Measurements from ENCODE around the gene CSDE1. TPM values are rescaled to one million over a fixed set of nuclear protein-coding genes. Genes with fewer than 3 reads are reported as not detected.

The CSDE1 gene
- polyA plus RNA-seq, 1 of the 3 experiments (the other 2 are of a cell fraction): 151 TPM

DNA sequence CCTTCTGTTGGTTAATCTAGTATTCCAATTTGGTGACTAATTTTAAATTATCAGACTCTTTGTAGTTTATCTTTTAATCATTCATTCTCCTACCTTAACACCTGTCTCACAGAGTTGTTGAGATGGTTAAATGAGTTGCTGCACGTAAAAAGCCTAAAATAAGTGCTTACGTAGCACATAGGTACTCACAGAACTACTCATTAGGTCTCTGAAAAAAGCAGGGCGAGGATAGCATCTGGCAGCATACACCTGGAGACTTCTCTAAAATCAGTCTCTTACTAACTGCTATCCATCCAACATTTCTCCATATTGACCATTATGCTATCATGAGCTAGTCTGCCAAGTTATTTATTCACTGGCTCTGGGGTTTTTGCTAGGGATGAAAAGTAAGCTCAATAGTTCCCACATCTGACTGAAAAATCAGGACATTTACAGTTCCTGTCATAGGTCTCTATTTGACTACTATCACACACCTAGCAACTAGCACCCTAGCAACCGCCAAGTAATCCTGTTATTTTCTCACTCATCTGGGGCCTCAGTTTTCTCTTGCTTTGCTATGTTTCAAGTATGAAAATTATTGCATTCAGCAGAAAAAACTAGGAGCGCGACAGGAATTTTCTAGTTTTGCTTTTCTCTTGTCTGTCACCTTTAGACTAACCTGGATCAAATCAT lies 11.2 kb downstream of the CSDE1 start:
- H3K9me3 ChIP-seq: no peaks in the 10 kb centered on the region
- H3F3A ChIP-seq (replicated peaks; ENCODE audit: insufficient read depth): no peaks in the 10 kb centered on the region
- no peaks in the 10 kb centered on the region for H3K9me2 ChIP-seq
- ChIA-PET CTCF (no interaction called here), POLR2A (no interaction called here)
- no peak overlapping the region for H3K9ac ChIP-seq
- TF ChIP-seq RXRA (IDR thresholded peaks at IDR 0.05; ENCODE audit: borderline replicate concordance, low read depth) (no peak), TAF1 (IDR thresholded peaks at IDR 0.05; ENCODE audit: borderline replicate concordance, low read depth, low read length) (no peak), CTCF (IDR thresholded peaks at IDR 0.05) (no peak), MXI1 (IDR thresholded peaks at IDR 0.05; ENCODE audit: low read depth, low read length) (no peak), CHD2 (IDR thresholded peaks at IDR 0.05; ENCODE audit: low read length, partially characterized antibody) (no peak), GATA2 (CRISPR knock-in tag; IDR thresholded peaks at IDR 0.05) (no peak), MEF2A (IDR thresholded peaks at IDR 0.05; ENCODE audit: borderline replicate concordance, low read depth) (no peak), FOXM1 (IDR thresholded peaks at IDR 0.05; ENCODE audit: low read depth) (no peak), GABPA (IDR thresholded peaks at IDR 0.05; ENCODE audit: low read depth) (no peak)
- TF ChIP-seq, protein P1, sequence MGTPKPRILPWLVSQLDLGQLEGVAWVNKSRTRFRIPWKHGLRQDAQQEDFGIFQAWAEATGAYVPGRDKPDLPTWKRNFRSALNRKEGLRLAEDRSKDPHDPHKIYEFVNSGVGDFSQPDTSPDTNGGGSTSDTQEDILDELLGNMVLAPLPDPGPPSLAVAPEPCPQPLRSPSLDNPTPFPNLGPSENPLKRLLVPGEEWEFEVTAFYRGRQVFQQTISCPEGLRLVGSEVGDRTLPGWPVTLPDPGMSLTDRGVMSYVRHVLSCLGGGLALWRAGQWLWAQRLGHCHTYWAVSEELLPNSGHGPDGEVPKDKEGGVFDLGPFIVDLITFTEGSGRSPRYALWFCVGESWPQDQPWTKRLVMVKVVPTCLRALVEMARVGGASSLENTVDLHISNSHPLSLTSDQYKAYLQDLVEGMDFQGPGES (IDR thresholded peaks at IDR 0.05; ENCODE audit: low read depth, low read length): no peak
- no peak overlapping the region for H3K4me3 ChIP-seq (ENCODE audit: low read depth in 2 of 2, low read length in 1 of 2)
- no peak overlapping the region for H3K4me2 ChIP-seq
- peaks cover 0 to 12% of the 10 kb centered on the region in 2 experiments; a peak in 2 of 4 replicates for H3K4me1 ChIP-seq (ENCODE audit: control insufficient read depth in 1 of 2, insufficient read depth in 2 of 2, low read depth in 1 of 2, low read length in 1 of 2)
- peaks cover 100% of the 10 kb centered on the region for H3K79me2 ChIP-seq (ENCODE audit: insufficient read depth)
- 87% methylated on average over 6 of the region's 6 CpGs for WGBS (ENCODE audit: low lambda C conversion rate)
- peaks cover 99% of the 10 kb centered on the region for H4K20me1 ChIP-seq (ENCODE audit: insufficient read depth)
- H3K27me3 ChIP-seq (ENCODE audit: insufficient read depth): no peaks in the 10 kb centered on the region
- no peak overlapping the region for H2AFZ ChIP-seq (ENCODE audit: low read depth)
- DNase-seq: no peak
- H3K27ac ChIP-seq (ENCODE audit: low read depth in 2 of 2, low read length in 1 of 2): no peak overlapping the region
- peaks cover 76 to 91% of the 10 kb centered on the region in 2 experiments for H3K36me3 ChIP-seq (replicated peaks in 1 of 2; ENCODE audit: control insufficient read depth in 1 of 2, insufficient read depth in 2 of 2, low read length in 1 of 2)

GRCh38 chr1:114745291-114745690 lies 12.5 kb downstream of the CSDE1 start:
- H3K4me2 ChIP-seq: no peak overlapping the region
- no peaks in the 10 kb centered on the region for H3K9me3 ChIP-seq
- H2AFZ ChIP-seq (ENCODE audit: low read depth): no peak overlapping the region
- peaks cover 100% of the 10 kb centered on the region for H3K79me2 ChIP-seq (ENCODE audit: insufficient read depth)
- ChIA-PET POLR2A (interaction anchor here (0.9 kb wide), 1 partner anchor 35 kb away, joined by 3 read pairs; the partner anchor contains the start of gene SIKE1), CTCF (interaction anchor here (1.1 kb wide), 1 partner anchor 12 kb away, joined by 3 read pairs; the partner anchor contains the start of gene CSDE1)
- no peak overlapping the region for H3K4me3 ChIP-seq (ENCODE audit: low read depth in 2 of 2, low read length in 1 of 2)
- peak overlapping the region in 1 of 2 experiments; percentile 32; a peak in 1 of 4 replicates for H3K27ac ChIP-seq (ENCODE audit: low read depth in 2 of 2, low read length in 1 of 2)
- no peak overlapping the region for H3K9ac ChIP-seq
- H3F3A ChIP-seq (replicated peaks; ENCODE audit: insufficient read depth): no peaks in the 10 kb centered on the region
- no peaks in the 10 kb centered on the region for H3K27me3 ChIP-seq (ENCODE audit: insufficient read depth)
- DNase-seq: no peak
- no peaks in the 10 kb centered on the region for H3K9me2 ChIP-seq
- 0 out of 4 replicates have a peak, but pooled peaks cover 0 to under 1% of the 10 kb centered on the region in 2 experiments for H3K4me1 ChIP-seq (ENCODE audit: control insufficient read depth in 1 of 2, insufficient read depth in 2 of 2, low read depth in 1 of 2, low read length in 1 of 2)
- H3K36me3 ChIP-seq (replicated peaks in 1 of 2; ENCODE audit: control insufficient read depth in 1 of 2, insufficient read depth in 2 of 2, low read length in 1 of 2): peaks cover 81 to 89% of the 10 kb centered on the region in 2 experiments
- WGBS (ENCODE audit: low lambda C conversion rate): 93% methylated on average over 2 of the region's 2 CpGs
- peaks cover 99% of the 10 kb centered on the region for H4K20me1 ChIP-seq (ENCODE audit: insufficient read depth)
- no peak for TF ChIP-seq TCF12 (IDR thresholded peaks at IDR 0.05)
- no peak for TF ChIP-seq GABPA (IDR thresholded peaks at IDR 0.05; ENCODE audit: low read depth)
- TF ChIP-seq, protein P2, sequence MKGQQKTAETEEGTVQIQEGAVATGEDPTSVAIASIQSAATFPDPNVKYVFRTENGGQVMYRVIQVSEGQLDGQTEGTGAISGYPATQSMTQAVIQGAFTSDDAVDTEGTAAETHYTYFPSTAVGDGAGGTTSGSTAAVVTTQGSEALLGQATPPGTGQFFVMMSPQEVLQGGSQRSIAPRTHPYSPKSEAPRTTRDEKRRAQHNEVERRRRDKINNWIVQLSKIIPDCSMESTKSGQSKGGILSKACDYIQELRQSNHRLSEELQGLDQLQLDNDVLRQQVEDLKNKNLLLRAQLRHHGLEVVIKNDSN (IDR thresholded peaks at IDR 0.05; ENCODE audit: borderline replicate concordance, low read depth): no peak
- no peak for TF ChIP-seq SIN3A (IDR thresholded peaks at IDR 0.05; ENCODE audit: borderline replicate concordance, low read depth, low read length)
- no peak for TF ChIP-seq TEAD4 (IDR thresholded peaks at IDR 0.05; ENCODE audit: borderline replicate concordance, insufficient read depth)
- TF ChIP-seq TAF1 (IDR thresholded peaks at IDR 0.05; ENCODE audit: borderline replicate concordance, low read depth, low read length): no peak
- no peak for TF ChIP-seq NRF1 (IDR thresholded peaks at IDR 0.05; ENCODE audit: low read depth, low read length)
- TF ChIP-seq NFIC (IDR thresholded peaks at IDR 0.05; ENCODE audit: borderline replicate concordance): no peak
- no peak for TF ChIP-seq RXRA (IDR thresholded peaks at IDR 0.05; ENCODE audit: borderline replicate concordance, low read depth)
- no peak for TF ChIP-seq EP300 (IDR thresholded peaks at IDR 0.05; ENCODE audit: borderline replicate concordance in 1 of 2, low read depth in 1 of 2, low read length in 1 of 2)
- TF ChIP-seq FOXJ3 (CRISPR knock-in tag; IDR thresholded peaks at IDR 0.05): no peak
- no peak for TF ChIP-seq CHD2 (IDR thresholded peaks at IDR 0.05; ENCODE audit: low read length, partially characterized antibody)
- TF ChIP-seq RFX5 (IDR thresholded peaks at IDR 0.05; ENCODE audit: low read length): no peak
- TF ChIP-seq ELF1 (IDR thresholded peaks at IDR 0.05): no peak
- TF ChIP-seq CTCF (IDR thresholded peaks at IDR 0.05): no peak

All from SK-N-SH (cell line).